Erythroblast (primary cell): ENCODE data around the gene MKKS.

ENCODE experiments used
- GATA1 ChIP-seq: IDR thresholded peaks from 2 replicates; pipeline ENCODE4 v1.6.1; 2011; ENCODE audit warnings: low read depth, mild to moderate bottlenecking, control low read depth, low read length, moderate library complexity
- POLR2A ChIP-seq: IDR thresholded peaks from 2 replicates; pipeline ENCODE4 v1.6.1; 2011; ENCODE audit warnings: mild to moderate bottlenecking, low read length

- TF ChIP-seq POLR2A = no peak
- no peak for TF ChIP-seq GATA1
These were observed 73.1 kb downstream of the MKKS start for GRCh38 chr20:10360878-10361277.
